GM12892 (cell line): ENCODE measurements around the gene CDK2AP2.

Experiments used
- DNase-seq: peaks from one replicate; pipeline ENCODE4 v3.0.0; 2011; ENCODE audit not compliant: insufficient read length
- FAIRE-seq: peaks from 2 replicates; lab custom pipeline; 2011; peaks lifted over from hg19 to GRCh38; lab: Jason Lieb, UNC
- POLR2A ChIP-seq: IDR thresholded peaks from 2 replicates; pipeline ENCODE4 v1.6.1; 2011; ENCODE audit warnings: low read depth, low read length, control low read depth
- POLR2AphosphoS5 ChIP-seq: IDR thresholded peaks from 2 replicates; pipeline ENCODE4 v1.6.1; 2011; ENCODE audit warnings: low read depth, low read length, control low read depth
- TAF1 ChIP-seq: IDR thresholded peaks from 2 replicates; pipeline ENCODE4 v1.6.1; 2011; ENCODE audit warnings: low read depth, mild to moderate bottlenecking, control low read depth, low read length, borderline replicate concordance

CDK2AP2 gene

DNA sequence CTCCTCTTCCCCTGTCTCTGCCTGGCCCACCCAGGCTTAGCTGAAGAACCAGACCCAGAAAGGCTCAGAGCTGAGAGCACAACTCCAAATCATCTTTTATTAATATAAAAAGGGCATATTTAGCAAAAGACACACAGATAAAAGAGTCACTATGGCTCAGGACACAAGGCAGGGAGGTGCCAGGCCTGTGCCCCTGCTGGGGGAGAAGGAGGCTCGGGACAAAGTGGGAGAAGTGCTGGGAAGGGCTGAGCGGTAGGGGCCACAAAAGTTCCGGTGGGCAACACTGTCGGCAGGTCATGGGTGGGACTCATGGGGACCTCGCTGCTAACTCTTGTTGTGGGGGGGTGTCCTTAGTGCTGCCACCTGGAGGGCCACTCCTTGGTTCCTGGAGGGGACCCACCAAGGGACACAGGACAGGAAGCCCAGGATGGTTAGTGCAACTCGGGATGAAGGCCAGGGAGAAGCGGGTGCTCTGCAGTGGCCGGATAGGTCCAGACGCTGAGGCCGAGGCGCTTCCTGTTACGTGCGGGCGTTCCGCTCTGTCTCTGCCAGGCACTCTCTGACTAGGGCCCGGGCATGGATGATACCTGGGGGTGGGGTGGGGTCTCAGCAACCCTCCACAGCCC lies 1.4 kb downstream of the CDK2AP2 start:
- DNase-seq: no peak
- no peak for TF ChIP-seq POLR2A
- no peak for TF ChIP-seq TAF1
- no peak for TF ChIP-seq POLR2AphosphoS5
- FAIRE-seq: no peak

DNA sequence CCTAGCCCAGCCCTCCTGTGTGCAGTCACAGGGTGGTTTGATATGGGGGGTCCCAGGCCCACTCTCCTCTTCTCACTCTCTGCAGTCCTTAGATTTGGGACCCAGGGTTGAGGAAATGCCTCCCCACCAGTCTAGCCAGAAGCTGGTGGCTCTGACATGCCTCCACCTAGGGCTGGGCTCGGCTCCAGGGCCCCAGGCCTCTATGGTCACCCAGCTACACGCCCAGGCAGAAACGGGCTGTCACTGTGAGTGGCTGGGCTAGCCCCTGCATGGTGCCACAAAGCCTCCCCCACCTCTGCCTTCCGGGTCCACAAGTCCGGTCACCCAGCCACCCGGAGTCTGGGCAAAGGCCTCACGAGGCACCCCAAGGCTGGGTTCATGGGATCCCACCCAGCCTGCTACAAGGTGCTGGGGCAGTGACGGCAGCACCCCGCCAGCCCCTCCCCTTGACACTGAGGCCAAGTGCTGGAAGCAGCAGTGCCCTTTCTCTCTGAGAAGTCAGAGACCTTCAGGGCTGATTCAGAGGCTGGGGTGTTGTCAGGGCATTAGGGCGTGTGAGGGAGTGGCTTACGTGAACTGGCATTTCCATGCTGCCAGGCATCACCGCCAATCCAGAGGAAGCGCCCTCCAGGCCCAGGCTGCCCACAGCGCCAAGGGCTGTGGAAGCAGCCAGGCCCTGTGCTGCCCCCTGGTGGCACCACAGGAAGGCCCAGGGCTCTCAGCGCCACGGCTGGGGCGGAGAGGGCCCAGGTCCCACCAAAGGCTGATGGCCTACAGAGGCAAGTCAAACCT lies 2.2 kb downstream of the CDK2AP2 start:
- DNase-seq (peak; percentile 82), FAIRE-seq (peak; percentile 96)
- TF ChIP-seq POLR2A (no peak), POLR2AphosphoS5 (no peak), TAF1 (no peak)

DNA sequence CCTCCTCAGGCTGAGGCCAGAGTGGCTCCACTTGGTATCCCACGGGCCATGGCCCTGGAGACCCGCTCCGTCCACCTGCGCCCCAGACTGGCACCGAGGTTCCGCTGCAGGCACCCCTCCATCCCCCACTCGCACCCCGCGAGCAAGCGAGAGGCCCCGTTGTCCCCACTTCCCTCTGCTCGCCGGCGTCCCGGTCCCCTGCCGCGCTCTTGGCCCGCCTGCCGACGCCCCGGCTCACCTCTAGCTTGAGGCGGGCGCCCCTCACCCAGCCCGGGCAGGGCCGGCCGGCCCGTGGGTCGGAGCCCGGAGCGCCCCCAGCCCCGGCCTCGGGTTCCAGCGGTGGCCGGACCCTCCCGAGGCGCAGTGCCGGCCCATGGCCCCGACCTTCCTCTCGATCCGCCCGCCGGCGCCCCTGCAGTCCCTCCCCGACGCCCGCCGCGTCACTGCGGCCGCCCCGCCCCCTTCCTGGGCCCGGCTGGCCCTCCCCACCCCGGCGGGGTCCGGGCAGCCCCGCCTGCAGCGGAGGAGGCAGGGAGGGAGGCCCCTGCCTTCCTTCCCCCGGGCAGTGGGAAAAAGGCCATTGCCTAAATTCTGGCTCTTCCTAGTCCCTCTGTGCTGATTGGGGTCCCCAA lies 2.9 kb downstream of the CDK2AP2 start, which contains the start of gene PITPNM1:
Gene PITPNM1 (minus strand): TSS at position 414 of the 632 bp plus-strand sequence. CDS start 1,183 bp downstream, outside the sequence.
- no peak for FAIRE-seq
- TF ChIP-seq TAF1 (no peak), POLR2A (peak; percentile 23; the same call in 1 of the 2 replicates), POLR2AphosphoS5 (no peak)
- DNase-seq: peak; percentile 90

DNA sequence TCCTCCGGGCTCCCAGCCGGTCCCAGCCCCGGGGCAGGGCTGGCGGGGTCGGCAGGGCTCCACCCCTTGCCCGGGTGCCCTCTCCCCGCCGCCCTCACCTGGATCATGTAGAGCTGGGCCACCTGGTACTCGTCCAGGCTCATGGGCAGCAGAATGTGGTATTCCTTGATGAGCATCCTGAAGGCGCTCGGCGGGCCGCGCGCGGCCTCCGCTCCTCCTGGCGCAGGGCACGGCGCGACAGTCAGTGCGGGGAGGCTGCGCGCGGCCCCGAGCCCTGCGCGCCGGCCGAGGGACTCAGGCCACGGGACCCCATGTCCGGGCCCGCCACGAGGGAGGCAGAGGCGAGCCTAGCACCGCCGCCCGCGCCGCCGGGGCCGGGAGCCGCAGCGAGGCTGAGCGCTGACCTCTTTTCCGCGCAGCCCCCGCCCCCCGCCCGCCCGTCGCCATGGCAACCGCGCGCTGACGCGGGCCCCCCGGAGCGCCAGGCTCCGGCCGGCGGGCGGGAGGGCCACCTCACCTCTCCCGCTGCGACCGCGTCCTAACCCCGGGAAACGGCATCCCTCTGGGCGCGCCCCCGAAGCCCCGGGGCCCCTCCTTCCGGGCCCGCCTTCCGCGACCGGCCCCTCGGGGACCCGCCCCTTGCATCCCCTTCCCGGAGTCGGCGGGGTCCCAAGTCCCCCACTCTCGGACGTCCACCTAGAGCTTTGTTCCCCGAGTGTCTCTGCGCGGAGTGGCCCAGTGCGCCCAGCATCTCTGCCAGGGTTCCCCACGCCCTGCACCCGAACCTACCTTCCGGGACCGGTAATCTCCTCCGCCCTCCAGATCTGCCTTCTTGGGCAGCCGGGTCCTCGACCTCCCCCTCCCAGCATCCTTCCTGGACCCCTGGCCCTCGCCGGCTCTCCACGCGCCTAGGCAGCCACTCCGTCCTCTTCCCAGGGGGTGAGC lies 3.7 kb downstream of the CDK2AP2 start:
- TF ChIP-seq TAF1 (no peak), POLR2A (no peak), POLR2AphosphoS5 (no peak)
- no peak for FAIRE-seq
- no peak for DNase-seq

DNA sequence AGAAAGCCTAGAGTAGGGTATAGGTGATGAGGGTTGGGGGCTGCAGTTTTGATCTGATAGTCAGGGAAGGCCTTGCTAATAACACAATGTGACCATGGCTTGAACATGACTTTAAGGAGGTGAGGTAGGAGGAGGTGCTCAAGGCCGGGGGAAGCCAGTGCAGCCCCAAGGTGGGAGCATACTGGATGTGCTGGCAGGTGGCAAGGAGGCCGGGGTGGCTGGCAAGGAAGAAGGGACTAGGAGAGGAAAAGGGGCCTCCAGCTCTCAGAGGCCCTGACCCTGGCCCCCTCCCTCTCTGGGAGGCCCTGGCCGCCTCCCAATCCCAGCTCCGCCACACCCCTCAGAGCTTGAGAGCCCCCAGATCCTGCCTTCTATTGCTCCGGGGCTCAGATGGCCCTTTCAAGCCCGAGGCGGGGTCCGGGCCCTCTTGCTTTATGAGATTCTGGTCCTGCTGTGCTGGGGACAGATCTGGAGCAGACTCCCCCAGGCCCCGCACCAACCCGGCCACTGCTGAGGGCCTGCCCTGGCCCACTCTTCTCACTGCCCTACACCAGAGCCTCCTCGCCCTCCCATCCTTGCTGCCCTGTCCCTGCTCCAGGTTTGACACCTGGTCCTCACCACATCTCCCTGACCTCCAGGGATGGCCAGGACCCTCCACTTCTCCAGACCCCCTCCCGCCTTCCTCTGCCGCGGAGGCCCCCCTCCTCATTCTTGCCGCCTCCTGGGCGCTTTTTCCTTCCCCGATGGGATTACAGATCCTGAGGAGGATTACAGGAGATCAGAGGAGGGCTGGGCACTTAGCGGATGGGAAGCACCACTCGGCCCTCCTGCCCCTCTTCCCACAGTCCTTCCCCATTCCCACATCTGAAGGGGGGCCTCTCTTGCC lies 4.6 kb downstream of the CDK2AP2 start:
- no peak for TF ChIP-seq TAF1
- TF ChIP-seq POLR2AphosphoS5: no peak
- TF ChIP-seq POLR2A: no peak
- FAIRE-seq (no peak), DNase-seq (no peak)

DNA sequence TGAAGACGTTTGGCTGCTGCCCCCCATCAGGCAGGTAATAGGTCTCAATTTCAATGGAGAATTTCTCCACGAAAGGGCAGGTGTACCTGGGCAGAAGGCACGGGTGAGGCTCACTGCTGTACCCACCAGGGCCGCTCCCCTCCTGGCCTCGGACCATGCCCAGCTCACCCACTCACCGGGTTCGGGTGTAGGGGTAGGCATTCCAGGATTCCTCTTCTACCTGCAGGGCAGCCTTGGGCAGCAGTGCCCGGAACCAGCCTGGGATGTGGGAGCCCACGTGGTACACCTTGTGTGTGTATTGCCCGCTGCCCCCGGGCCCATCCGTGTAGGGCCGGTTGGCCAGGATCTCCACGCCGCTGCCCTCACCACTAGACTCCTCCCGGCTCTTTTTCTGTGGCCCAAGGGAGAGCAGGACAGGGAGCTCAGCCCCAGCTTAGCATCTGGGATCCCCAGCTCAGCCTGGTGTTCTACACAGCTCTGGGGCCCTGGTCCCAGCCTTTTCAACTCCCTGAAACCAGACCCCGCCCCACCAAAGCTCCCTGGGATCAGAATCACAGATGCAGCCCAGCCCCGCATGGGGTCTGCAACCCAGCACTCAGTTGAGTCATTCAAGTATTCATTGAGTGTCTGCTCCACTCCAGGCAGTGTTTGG lies 5.5 kb downstream of the CDK2AP2 start:
- TF ChIP-seq TAF1: no peak
- no peak for TF ChIP-seq POLR2AphosphoS5
- no peak for TF ChIP-seq POLR2A
- DNase-seq (no peak), FAIRE-seq (no peak)

DNA sequence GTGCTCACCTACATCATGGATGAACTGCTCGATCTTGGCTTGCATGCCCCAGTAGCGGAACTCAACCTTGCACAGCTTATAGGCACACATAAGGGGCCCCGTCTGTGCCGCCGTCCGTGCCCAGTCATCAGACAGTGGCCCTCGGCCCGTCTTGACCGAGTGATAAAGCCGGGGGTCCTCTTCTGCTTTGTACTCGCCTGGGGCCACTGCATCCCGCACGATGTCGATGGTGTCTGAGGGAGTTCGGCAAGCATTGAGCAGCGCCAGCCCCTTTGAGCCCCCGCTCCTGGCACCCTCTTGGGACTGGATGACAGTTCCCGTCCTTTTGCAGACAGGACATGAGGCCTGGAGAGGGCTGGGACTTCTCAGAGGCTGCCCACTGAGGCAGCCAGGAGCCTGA lies 6.1 kb downstream of the CDK2AP2 start:
- FAIRE-seq (no peak), DNase-seq (no peak)
- TF ChIP-seq POLR2A: no peak
- no peak for TF ChIP-seq TAF1
- no peak for TF ChIP-seq POLR2AphosphoS5

DNA sequence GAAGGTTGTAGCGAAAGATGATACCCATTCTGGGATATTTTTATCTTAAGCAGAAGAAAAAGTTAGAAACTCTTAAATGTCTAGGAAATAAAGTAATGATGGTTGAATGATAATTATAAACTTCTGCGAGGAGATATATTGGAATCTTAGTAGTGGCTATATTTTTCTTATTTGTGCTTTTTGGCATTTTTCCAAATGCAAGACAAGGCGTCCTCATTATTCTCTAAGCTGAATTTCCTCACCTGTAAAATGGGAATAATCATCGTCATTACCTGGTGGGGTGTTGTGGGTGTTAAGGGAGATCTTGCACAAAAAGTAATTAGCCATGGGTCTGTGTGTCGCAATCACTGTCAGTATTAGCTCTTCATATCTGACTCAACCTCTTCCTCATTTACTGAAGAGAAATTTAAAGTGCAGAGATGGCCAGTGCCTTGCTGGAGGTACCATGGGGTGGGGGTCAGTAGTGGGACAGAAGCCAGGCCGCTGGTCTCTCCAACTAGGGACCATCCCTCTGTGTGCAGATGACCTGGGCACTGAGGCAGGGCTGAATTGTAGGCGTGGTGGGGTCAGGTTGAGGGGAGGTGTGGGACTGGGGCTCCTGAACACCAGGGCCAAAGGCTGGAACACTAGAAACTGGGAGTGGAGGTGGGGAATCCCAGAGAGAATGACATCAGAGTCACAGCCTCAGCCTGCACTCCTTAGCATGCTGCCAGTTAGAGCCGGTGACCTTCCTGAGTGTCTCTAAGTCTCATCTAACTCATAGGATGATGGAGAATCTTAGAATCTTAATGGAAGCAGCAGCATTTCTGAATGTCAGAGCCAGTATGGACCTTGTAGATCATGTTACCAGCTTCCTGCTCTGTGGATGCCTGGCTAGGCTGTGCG lies 6.9 kb downstream of the CDK2AP2 start:
- TF ChIP-seq POLR2AphosphoS5: no peak
- no peak for TF ChIP-seq TAF1
- no peak for TF ChIP-seq POLR2A
- no peak for DNase-seq
- FAIRE-seq: peak; percentile 9

DNA sequence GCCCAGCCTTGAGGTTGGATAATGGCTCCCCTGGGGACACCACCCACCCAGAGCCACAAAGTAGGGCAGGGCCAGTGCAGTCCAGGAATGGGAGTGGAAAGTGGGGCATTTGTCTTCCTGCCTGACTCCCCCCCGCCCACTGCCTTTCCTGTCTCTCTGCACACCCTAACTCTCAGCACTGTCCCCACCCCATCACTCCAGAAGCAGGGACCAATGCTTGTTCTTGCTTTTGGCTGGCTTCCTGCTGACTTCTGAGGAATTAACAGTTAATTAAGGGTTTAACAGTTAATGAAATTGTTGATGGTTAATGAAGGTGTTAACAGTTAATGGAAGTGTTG lies 7.5 kb downstream of the CDK2AP2 start:
- FAIRE-seq (no peak), DNase-seq (no peak)
- TF ChIP-seq TAF1 (no peak), POLR2AphosphoS5 (no peak)
